Measurements from ENCODE around the gene CHD1L. TPM values are rescaled to one million over a fixed set of nuclear protein-coding genes. Genes with fewer than 3 reads are reported as not detected.

The CHD1L gene
- total and polyA plus RNA-seq, 8 donors = 2.9 to 51.2 (median 14.2) TPM

DNA sequence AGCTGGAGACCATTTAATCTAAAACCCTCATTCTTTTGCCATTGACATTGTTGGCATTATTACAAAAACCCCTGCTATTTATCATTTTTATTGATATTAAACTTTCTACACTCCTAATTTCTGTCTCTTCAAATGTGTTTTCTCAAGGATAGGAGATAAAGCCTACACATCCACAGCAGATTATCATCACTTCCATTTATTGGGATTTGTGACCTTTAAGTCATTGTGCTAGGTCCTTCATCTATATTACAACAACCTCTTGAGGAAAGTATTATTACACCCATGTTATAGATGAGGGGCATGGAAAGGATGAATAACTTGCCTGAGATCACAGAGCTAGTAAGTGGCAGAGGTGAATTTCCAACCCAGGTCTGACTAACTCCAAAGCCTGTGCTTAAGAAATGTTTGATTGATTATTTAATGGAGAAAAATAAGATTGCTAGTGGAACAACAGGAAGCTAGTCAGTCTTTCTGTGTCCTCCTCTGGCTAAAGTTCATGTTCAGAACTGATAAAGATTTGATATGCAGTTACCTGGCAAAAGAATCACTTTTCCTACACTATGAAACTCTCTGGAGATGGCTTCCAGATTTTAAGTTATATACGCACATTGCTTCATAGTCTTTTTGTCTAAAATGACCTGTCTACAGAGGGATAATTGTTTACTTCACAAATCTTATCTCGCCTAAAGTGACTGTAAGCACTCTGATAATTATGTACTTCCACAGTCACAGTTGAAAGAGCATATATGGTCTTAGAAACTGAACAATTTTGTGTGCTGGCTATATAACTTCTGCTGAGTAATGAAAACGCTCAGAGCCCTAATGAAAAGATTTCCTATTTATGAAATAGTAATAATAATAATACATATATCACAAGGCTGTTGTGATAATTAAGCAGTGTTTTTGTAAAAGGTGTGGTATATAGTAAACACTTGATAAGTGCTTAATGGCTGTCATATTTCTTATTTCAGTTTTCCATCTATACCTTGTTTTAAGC, 32.4 kb upstream of the CHD1L start:
- peaks cover 0 to 55% (median 25%) of the 10 kb centered on the region in 4 donors for H3K4me1 ChIP-seq
- intact Hi-C loops (cut with DNase I; ENCODE audit: low total_unique reads) = no loop called here
- peak overlapping the region in 1 of 5 donors; percentile 4 for H3K27ac ChIP-seq
- no peaks in the 10 kb centered on the region for H3K9me3 ChIP-seq
- H3K27me3 ChIP-seq = no peaks in the 10 kb centered on the region
- no peak overlapping the region for H3K4me3 ChIP-seq
- TF ChIP-seq CTCF (IDR thresholded peaks at IDR 0.05) (no peak), POLR2AphosphoS5 (IDR thresholded peaks at IDR 0.05) (no peak), POLR2A (IDR thresholded peaks at IDR 0.05) (no peak), EP300 (IDR thresholded peaks at IDR 0.05) (no peak)
- DNase-seq = no peak
- H3K36me3 ChIP-seq = peaks cover 3 to 77% (median 53%) of the 10 kb centered on the region in 4 donors
- 35 to 58% (median 42%) methylated on average over 3 of the region's 3 CpGs for WGBS, 5 donors

DNA sequence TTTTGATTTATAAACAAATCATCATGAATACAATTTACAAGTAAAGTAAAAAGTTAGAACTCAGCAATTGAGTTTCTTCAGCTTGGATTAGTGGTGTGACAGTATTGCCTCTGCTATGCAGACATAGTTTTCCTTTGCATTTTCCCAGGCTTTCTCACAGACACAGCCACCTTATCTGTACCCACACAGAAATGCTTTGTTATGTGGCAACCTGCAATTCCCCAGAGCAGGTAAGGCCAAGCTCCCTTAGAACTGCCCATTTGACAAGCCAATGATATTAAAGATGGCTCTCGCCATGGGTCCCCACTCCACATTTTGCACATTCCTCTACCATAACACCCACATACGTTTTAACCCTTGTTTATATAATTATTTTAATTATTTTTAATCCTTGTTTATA, 31.5 kb upstream of the CHD1L start:
- Histone ChIP-seq H3K27ac (no peak overlapping the region), H3K36me3 (peaks cover 3 to 76% (median 53%) of the 10 kb centered on the region in 4 donors), H3K27me3 (no peaks in the 10 kb centered on the region), H3K9me3 (no peaks in the 10 kb centered on the region), H3K4me1 (peaks cover 0 to 57% (median 29%) of the 10 kb centered on the region in 4 donors), H3K4me3 (no peak overlapping the region)
- TF ChIP-seq POLR2A (IDR thresholded peaks at IDR 0.05) (no peak), EP300 (IDR thresholded peaks at IDR 0.05) (no peak), CTCF (IDR thresholded peaks at IDR 0.05) (no peak), POLR2AphosphoS5 (IDR thresholded peaks at IDR 0.05) (no peak)
- intact Hi-C loops (cut with DNase I; ENCODE audit: low total_unique reads) = no loop called here
- no peak for DNase-seq
- 33 to 56% (median 45%) methylated on average over 2 of the region's 2 CpGs for WGBS, 5 donors

GRCh38 chr1:147211577-147211976, 30.9 kb upstream of the CHD1L start:
- Histone ChIP-seq H3K4me3 (no peak overlapping the region), H3K27ac (no peak overlapping the region), H3K9me3 (no peaks in the 10 kb centered on the region), H3K36me3 (peaks cover 3 to 77% (median 50%) of the 10 kb centered on the region in 4 donors), H3K27me3 (no peaks in the 10 kb centered on the region), H3K4me1 (peaks cover 0 to 57% (median 31%) of the 10 kb centered on the region in 4 donors)
- no peak for DNase-seq
- intact Hi-C loops (cut with DNase I; ENCODE audit: low total_unique reads) = no loop called here
- no peak for TF ChIP-seq EP300 (IDR thresholded peaks at IDR 0.05)
- no peak for TF ChIP-seq POLR2AphosphoS5 (IDR thresholded peaks at IDR 0.05)
- TF ChIP-seq CTCF (IDR thresholded peaks at IDR 0.05) = no peak
- TF ChIP-seq POLR2A (IDR thresholded peaks at IDR 0.05) = no peak
- WGBS, 5 donors = 29 to 64% (median 59%) methylated on average over 2 of the region's 2 CpGs

DNA sequence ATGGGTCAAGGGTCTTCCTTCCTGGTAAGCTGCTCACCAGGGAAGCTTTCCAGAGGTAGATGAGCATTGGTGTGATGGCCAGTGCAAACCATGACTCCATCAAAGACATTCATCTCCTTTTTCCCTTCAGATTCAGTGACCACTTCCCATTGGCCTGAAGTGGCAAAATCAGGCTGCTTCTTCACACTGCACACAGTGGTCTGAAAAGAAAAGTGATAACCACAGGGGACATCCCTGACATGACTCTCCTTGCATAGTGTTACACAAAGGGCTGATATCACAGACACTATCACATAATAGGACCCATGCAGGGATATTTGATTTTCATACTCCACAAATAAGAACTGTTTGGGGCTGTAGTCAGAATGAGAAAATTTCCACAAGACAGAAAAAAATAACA, 29.2 kb upstream of the CHD1L start:
- peaks cover 0 to 57% (median 31%) of the 10 kb centered on the region in 4 donors for H3K4me1 ChIP-seq
- intact Hi-C loops (cut with DNase I; ENCODE audit: low total_unique reads) = no loop called here

More for the DNA sequence above, 29.2 kb upstream of the CHD1L start:
- no peak overlapping the region for H3K4me3 ChIP-seq
- H3K27me3 ChIP-seq = no peaks in the 10 kb centered on the region
- TF ChIP-seq POLR2A (IDR thresholded peaks at IDR 0.05) (no peak), CTCF (IDR thresholded peaks at IDR 0.05) (no peak), EP300 (IDR thresholded peaks at IDR 0.05) (no peak), POLR2AphosphoS5 (IDR thresholded peaks at IDR 0.05) (no peak)
- no peak overlapping the region for H3K27ac ChIP-seq
- no peaks in the 10 kb centered on the region for H3K9me3 ChIP-seq
- DNase-seq = no peak
- H3K36me3 ChIP-seq = peaks cover 3 to 68% (median 34%) of the 10 kb centered on the region in 4 donors

All from stomach (tissue), 9 donors.